Ishikawa (cell line): ENCODE data around the gene GALNT14.

Experiments used
- CEBPB ChIP-seq: IDR thresholded peaks from 2 replicates; pipeline ENCODE4 v1.6.1; 2012
- CREB1 ChIP-seq: IDR thresholded peaks from 2 replicates; pipeline ENCODE4 v1.6.1; 2012; ENCODE audit warnings: low read depth
- EP300 ChIP-seq: IDR thresholded peaks from 2 replicates; pipeline ENCODE4 v1.6.1; 2012; ENCODE audit warnings: borderline replicate concordance
- RAD21 ChIP-seq: IDR thresholded peaks from 2 replicates; pipeline ENCODE4 v1.6.1; 2012; ENCODE audit warnings: low read depth
- REST ChIP-seq: IDR thresholded peaks from 2 replicates; pipeline ENCODE4 v1.6.1; 2012; ENCODE audit warnings: low read depth, mild to moderate bottlenecking
- TAF1 ChIP-seq: IDR thresholded peaks from 2 replicates; pipeline ENCODE4 v1.6.1; 2012; ENCODE audit warnings: low read depth, mild to moderate bottlenecking
- TEAD4 ChIP-seq: IDR thresholded peaks from 2 replicates; pipeline ENCODE4 v1.6.1; 2012
- USF1 ChIP-seq: IDR thresholded peaks from 2 replicates; pipeline ENCODE4 v1.6.1; 2012

- TF ChIP-seq TEAD4 (no peak), CREB1 (no peak), TAF1 (no peak), USF1 (no peak), EP300 (no peak), REST (no peak), RAD21 (no peak), CEBPB (no peak)
Measured at GRCh38 chr2:30963184-30963583, 175.1 kb downstream of the GALNT14 start.
